GM12878 (cell line): ENCODE data around the gene ATXN1L. TPM values are rescaled to one million over a fixed set of nuclear protein-coding genes. Genes with fewer than 3 reads are reported as not detected.

Source experiments
- BMI1 ChIP-seq: fragments of 450-650 bp; IDR thresholded peaks from 2 replicates; pipeline ENCODE4 v1.6.1; 2016; ENCODE audit warnings: mild to moderate bottlenecking, moderate library complexity, borderline replicate concordance
- CBFB ChIP-seq: IDR thresholded peaks from 2 replicates; pipeline ENCODE4 v1.6.1; 2016; ENCODE audit warnings: antibody characterized with exemption, low read depth
- CBX5 ChIP-seq: sonication (generic); IDR thresholded peaks from 2 replicates; pipeline ENCODE4 v1.6.1; 2016; ENCODE audit warnings: low read depth, moderate library complexity, mild to moderate bottlenecking, inconsistent platforms
- EED ChIP-seq: sonication (generic); IDR thresholded peaks from 2 replicates; pipeline ENCODE4 v1.6.1; 2016; ENCODE audit warnings: antibody characterized with exemption, low read depth
- EGR1 ChIP-seq, 2 experiments: IDR thresholded peaks; 1 replicate in 1 of 2; 2 replicates in 1 of 2; pipeline ENCODE4 v1.6.1; 2011 to 2012; ENCODE audit warnings: low read depth in 2 of 2, low read length in 2 of 2, borderline replicate concordance in 1 of 2, mild to moderate bottlenecking in 1 of 2, moderate library complexity in 1 of 2
- ETV6 ChIP-seq, 2 experiments: fragments of 450-650 bp in 1 of 2; IDR thresholded peaks in 1 of 2; conservative IDR thresholded peaks in 1 of 2; 2 replicates each; pipeline ENCODE4 v1.6.1; 2014; ENCODE audit warnings: antibody characterized with exemption in 1 of 2, borderline replicate concordance in 1 of 2, low read depth in 1 of 2, mild to moderate bottlenecking in 1 of 2, moderate library complexity in 1 of 2
- GATAD2B ChIP-seq: fragments of 450-650 bp; conservative IDR thresholded peaks from 2 replicates; pipeline ENCODE4 v1.6.1; 2017; ENCODE audit warnings: low read depth, mild to moderate bottlenecking, moderate library complexity
- NFYB ChIP-seq: IDR thresholded peaks from 2 replicates; pipeline ENCODE4 v1.6.1; 2011; ENCODE audit warnings: low read depth, mild to moderate bottlenecking, low read length, improper control_type of control experiment, moderate library complexity; ENCODE audit not compliant: insufficient read depth
- PML ChIP-seq: IDR thresholded peaks from 2 replicates; pipeline ENCODE4 v1.6.1; 2012; ENCODE audit warnings: low read length, inconsistent platforms
- POLR2AphosphoS2 ChIP-seq: IDR thresholded peaks from 2 replicates; pipeline ENCODE4 v1.6.1; 2011; ENCODE audit warnings: low read depth, mild to moderate bottlenecking, low read length, improper control_type of control experiment, moderate library complexity
- RBBP5 ChIP-seq: fragments of 200-600 bp; sonication (generic); conservative IDR thresholded peaks from 2 replicates; pipeline ENCODE4 v1.6.1; 2016
- RELA ChIP-seq: fragments of 450-650 bp; IDR thresholded peaks from 2 replicates; pipeline ENCODE4 v1.8.0; 2014; ENCODE audit warnings: borderline replicate concordance; ENCODE audit not compliant: partially characterized antibody
- SMC3 ChIP-seq: IDR thresholded peaks from 2 replicates; pipeline ENCODE4 v1.6.1; 2011; ENCODE audit warnings: low read length, improper control_type of control experiment, borderline replicate concordance
- SUZ12 ChIP-seq: fragments of 200-600 bp; sonication (generic); IDR thresholded peaks from one replicate; pipeline ENCODE4 v1.6.1; 2018; ENCODE audit warnings: antibody characterized with exemption, mild to moderate bottlenecking; ENCODE audit not compliant: unreplicated experiment
- TBL1XR1 ChIP-seq: IDR thresholded peaks from 2 replicates; pipeline ENCODE4 v1.6.1; 2012; ENCODE audit warnings: low read depth, low read length, improper control_type of control experiment
- ZSCAN29 ChIP-seq: fragments of 450-650 bp; IDR thresholded peaks from 2 replicates; pipeline ENCODE4 v1.6.1; 2017; ENCODE audit warnings: mild to moderate bottlenecking, moderate library complexity
- polyA plus RNA-seq, 11 experiments: library from polyadenylated mRNA; depleted of rRNA in 4 of 11; unstranded in 6 of 11; stranded (reverse) in 5 of 11; fragments of >200 nt; fragmentation: Nextera tagmentation in 4 of 11; fragmentation: Illumina TruSeq in 1 of 11; extraction: Ambion mirVana in 4 of 11; extraction: Trizol in 1 of 11; gene quantifications; 1 replicate in 1 of 11; 2 replicates in 10 of 11; pipeline versions ENCODE4 v1.2.1 to v1.2.3, GENCODE V29; 2011 to 2016; ENCODE audit warnings: inconsistent platforms in 2 of 11, missing spikeins in 2 of 11, low read depth in 1 of 11
- total RNA-seq, 4 experiments: library from RNA; depleted of rRNA in 3 of 4; stranded (reverse); fragments of >200 nt in 3 of 4; fragmentation: Illumina TruSeq in 1 of 4; extraction: Trizol in 1 of 4; gene quantifications; 2 replicates each; pipeline versions ENCODE4 v1.2.1 to v1.2.3, GENCODE V29; 2013 to 2021
- TF ChIP-seq, protein P1 (sequence below): fragments of 450-650 bp; IDR thresholded peaks from 2 replicates; pipeline ENCODE4 v1.6.1; 2017; ENCODE audit warnings: low read depth, mild to moderate bottlenecking, moderate library complexity
- TF ChIP-seq, protein P2 (sequence below): fragments of 150-350 bp; IDR thresholded peaks from 2 replicates; pipeline ENCODE4 v1.6.1; 2016; ENCODE audit warnings: low read depth, low read length
- TF ChIP-seq, protein P3 (sequence below): IDR thresholded peaks from 2 replicates; pipeline ENCODE4 v1.6.1; 2011; ENCODE audit warnings: low read depth, mild to moderate bottlenecking, low read length, moderate library complexity, borderline replicate concordance; ENCODE audit errors: extremely low read depth
- TF ChIP-seq, protein P4 (sequence below): IDR thresholded peaks from 2 replicates; pipeline ENCODE4 v1.6.1; 2011; ENCODE audit warnings: low read depth, low read length, improper control_type of control experiment, borderline replicate concordance

Gene ATXN1L
- total and polyA plus RNA-seq, 10 of the 15 experiments (the other 5 are each of a cell fraction or from before 2014, with no cell fraction given) = 1.8 to 14.6 (median 9.2) TPM

DNA sequence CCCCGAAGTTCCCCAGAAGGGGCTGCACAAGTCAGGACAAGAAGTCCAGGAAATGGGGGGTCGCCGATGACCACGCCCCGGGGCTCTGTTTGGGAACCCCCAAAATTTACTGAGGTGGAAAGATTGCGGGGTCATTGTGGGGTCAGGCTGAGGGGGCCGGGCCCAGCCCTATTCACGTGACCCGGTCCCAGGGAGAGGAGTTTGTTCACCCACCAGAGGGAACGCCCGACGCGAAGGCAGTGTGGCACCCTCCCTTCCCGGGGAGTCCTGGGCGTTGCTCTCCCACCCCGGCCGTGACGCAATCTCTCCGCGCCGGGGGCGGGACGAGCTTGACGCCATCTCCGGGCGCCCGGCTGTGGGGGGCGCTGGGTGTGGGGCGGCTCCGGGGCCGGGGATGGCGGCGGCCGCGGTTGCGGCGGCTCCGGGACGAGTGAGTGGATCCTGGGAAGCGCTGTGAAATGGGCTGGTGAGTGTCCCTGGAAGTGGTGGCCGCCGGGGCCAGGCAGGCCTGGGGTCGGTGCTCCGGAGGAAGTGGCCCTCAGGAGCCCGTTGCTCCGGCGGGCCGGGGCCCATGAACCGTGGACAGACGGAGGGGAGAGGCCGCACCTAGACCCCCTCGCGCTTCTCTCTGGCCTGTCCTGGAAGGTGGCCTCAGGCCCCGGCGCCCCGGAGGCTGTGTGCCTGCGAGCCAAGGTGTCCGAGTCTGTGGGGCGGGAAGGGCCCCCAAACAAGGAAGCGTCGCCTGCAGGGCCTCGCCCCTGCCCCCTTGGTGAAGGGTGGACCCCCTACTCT lies at the start of gene ATXN1L (continued):
- TF ChIP-seq GATAD2B = 0 out of 2 replicates have a peak, but pooled peaks have one; percentile 53
- 0 out of 3 replicates have a peak, but pooled peaks of 1 of the 2 experiments have one; percentile 45 for TF ChIP-seq EGR1 (IDR thresholded peaks at IDR 0.05; ENCODE audit: borderline replicate concordance in 1 of 2, low read depth in 2 of 2, low read length in 2 of 2)
- no peak for TF ChIP-seq ZSCAN29
- TF ChIP-seq SMC3 = 0 out of 2 replicates have a peak, but pooled peaks have one; percentile 1
- TF ChIP-seq EED = peak; percentile 43
- no peak for TF ChIP-seq CBX5
- TF ChIP-seq SUZ12 = no peak
- TF ChIP-seq, protein P1, sequence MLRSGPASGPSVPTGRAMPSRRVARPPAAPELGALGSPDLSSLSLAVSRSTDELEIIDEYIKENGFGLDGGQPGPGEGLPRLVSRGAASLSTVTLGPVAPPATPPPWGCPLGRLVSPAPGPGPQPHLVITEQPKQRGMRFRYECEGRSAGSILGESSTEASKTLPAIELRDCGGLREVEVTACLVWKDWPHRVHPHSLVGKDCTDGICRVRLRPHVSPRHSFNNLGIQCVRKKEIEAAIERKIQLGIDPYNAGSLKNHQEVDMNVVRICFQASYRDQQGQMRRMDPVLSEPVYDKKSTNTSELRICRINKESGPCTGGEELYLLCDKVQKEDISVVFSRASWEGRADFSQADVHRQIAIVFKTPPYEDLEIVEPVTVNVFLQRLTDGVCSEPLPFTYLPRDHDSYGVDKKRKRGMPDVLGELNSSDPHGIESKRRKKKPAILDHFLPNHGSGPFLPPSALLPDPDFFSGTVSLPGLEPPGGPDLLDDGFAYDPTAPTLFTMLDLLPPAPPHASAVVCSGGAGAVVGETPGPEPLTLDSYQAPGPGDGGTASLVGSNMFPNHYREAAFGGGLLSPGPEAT = peak; percentile 83; the same call in 1 of the 2 replicates
- TF ChIP-seq PML = peak; percentile 67
- TF ChIP-seq, protein P2, sequence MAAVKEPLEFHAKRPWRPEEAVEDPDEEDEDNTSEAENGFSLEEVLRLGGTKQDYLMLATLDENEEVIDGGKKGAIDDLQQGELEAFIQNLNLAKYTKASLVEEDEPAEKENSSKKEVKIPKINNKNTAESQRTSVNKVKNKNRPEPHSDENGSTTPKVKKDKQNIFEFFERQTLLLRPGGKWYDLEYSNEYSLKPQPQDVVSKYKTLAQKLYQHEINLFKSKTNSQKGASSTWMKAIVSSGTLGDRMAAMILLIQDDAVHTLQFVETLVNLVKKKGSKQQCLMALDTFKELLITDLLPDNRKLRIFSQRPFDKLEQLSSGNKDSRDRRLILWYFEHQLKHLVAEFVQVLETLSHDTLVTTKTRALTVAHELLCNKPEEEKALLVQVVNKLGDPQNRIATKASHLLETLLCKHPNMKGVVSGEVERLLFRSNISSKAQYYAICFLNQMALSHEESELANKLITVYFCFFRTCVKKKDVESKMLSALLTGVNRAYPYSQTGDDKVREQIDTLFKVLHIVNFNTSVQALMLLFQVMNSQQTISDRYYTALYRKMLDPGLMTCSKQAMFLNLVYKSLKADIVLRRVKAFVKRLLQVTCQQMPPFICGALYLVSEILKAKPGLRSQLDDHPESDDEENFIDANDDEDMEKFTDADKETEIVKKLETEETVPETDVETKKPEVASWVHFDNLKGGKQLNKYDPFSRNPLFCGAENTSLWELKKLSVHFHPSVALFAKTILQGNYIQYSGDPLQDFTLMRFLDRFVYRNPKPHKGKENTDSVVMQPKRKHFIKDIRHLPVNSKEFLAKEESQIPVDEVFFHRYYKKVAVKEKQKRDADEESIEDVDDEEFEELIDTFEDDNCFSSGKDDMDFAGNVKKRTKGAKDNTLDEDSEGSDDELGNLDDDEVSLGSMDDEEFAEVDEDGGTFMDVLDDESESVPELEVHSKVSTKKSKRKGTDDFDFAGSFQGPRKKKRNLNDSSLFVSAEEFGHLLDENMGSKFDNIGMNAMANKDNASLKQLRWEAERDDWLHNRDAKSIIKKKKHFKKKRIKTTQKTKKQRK = no peak
- TF ChIP-seq RBBP5 = no peak
- 0 out of 4 replicates have a peak, but pooled peaks of 1 of the 2 experiments have one; percentile 33 for TF ChIP-seq ETV6 (conservative IDR thresholded peaks at IDR 0.05 in 1 of 2, IDR thresholded peaks at IDR 0.05 in 1 of 2; ENCODE audit: borderline replicate concordance in 1 of 2, low read depth in 1 of 2)
- TF ChIP-seq, protein P3, sequence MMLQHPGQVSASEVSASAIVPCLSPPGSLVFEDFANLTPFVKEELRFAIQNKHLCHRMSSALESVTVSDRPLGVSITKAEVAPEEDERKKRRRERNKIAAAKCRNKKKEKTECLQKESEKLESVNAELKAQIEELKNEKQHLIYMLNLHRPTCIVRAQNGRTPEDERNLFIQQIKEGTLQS = peak; percentile 94
- peak; percentile 88 for TF ChIP-seq RELA
- TF ChIP-seq, protein P4, sequence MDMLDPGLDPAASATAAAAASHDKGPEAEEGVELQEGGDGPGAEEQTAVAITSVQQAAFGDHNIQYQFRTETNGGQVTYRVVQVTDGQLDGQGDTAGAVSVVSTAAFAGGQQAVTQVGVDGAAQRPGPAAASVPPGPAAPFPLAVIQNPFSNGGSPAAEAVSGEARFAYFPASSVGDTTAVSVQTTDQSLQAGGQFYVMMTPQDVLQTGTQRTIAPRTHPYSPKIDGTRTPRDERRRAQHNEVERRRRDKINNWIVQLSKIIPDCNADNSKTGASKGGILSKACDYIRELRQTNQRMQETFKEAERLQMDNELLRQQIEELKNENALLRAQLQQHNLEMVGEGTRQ = peak; percentile 28
- no peak for TF ChIP-seq BMI1
- TF ChIP-seq POLR2AphosphoS2 = peak; percentile 91
- TF ChIP-seq CBFB = peak; percentile 48; the same call in 1 of the 2 replicates
- TF ChIP-seq NFYB = no peak
- TF ChIP-seq TBL1XR1 = peak; percentile 41
